ENCODE results near the gene DPYSL5.

Gene DPYSL5

GRCh38 chr2:26883956-26884355 lies 36.0 kb downstream of the DPYSL5 start:
- no peak for DNase-seq (ENCODE audit: low read depth)
- H3K4me3 ChIP-seq (ENCODE audit: control insufficient read depth, low read depth, low read length): no peak overlapping the region
- TF ChIP-seq CTCF (conservative IDR thresholded peaks at IDR 0.05; ENCODE audit: control insufficient read depth, insufficient read depth, low read depth, low read length): no peak

- no peak for DNase-seq (ENCODE audit: low read depth)
- no peak for TF ChIP-seq CTCF (conservative IDR thresholded peaks at IDR 0.05; ENCODE audit: control insufficient read depth, insufficient read depth, low read depth, low read length)
- H3K4me3 ChIP-seq (ENCODE audit: control insufficient read depth, low read depth, low read length): no peak overlapping the region
Observed at GRCh38 chr2:26884486-26884885, 36.6 kb downstream of the DPYSL5 start.

GRCh38 chr2:26885651-26886329 lies 37.9 kb downstream of the DPYSL5 start:
- no peak for DNase-seq (ENCODE audit: low read depth)
- TF ChIP-seq CTCF (conservative IDR thresholded peaks at IDR 0.05; ENCODE audit: control insufficient read depth, insufficient read depth, low read depth, low read length): no peak
- H3K4me3 ChIP-seq (ENCODE audit: control insufficient read depth, low read depth, low read length): no peak overlapping the region

GRCh38 chr2:26886736-26887135 lies 38.8 kb downstream of the DPYSL5 start:
- DNase-seq (ENCODE audit: low read depth): no peak
- no peak for TF ChIP-seq CTCF (conservative IDR thresholded peaks at IDR 0.05; ENCODE audit: control insufficient read depth, insufficient read depth, low read depth, low read length)
- H3K4me3 ChIP-seq (ENCODE audit: control insufficient read depth, low read depth, low read length): no peak overlapping the region

GRCh38 chr2:26887151-26887550 lies 39.2 kb downstream of the DPYSL5 start:
- H3K4me3 ChIP-seq (ENCODE audit: control insufficient read depth, low read depth, low read length): no peak overlapping the region
- no peak for TF ChIP-seq CTCF (conservative IDR thresholded peaks at IDR 0.05; ENCODE audit: control insufficient read depth, insufficient read depth, low read depth, low read length)
- DNase-seq (ENCODE audit: low read depth): no peak

- no peak for DNase-seq (ENCODE audit: low read depth)
- no peak for TF ChIP-seq CTCF (conservative IDR thresholded peaks at IDR 0.05; ENCODE audit: control insufficient read depth, insufficient read depth, low read depth, low read length)
- H3K4me3 ChIP-seq (ENCODE audit: control insufficient read depth, low read depth, low read length): no peak overlapping the region
Observed at GRCh38 chr2:26889796-26890195, 41.9 kb downstream of the DPYSL5 start.
